ENCODE data around the gene IL1RAP.
"Not testable (repeated sequence)": the region's sequence is repeated elsewhere in the genome, so short reads cannot be mapped to it uniquely, and the experiment has no call there.

The IL1RAP gene

DNA sequence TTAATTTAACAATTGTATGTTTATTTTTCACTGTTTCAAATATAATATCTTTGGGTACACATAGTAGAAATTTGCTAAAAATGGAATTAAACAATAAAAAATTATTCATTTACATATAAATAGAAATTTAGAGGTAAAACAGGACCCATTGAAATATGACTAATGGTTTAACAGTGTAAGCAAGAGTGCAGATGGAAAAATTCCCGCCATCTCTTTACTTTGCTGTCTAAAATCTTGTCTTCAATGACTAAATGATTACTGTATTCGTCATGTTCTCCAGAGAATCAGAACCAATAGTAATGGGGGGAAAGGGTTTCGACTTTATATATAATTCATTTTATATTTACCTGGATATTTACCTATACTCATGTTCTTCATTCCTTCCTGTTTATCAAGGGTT lies 163.1 kb downstream of the IL1RAP start (continued):
- TF ChIP-seq CSDC2 (CRISPR knock-in tag; IDR thresholded peaks at IDR 0.05) (no peak), TCF4 (CRISPR knock-in tag; IDR thresholded peaks at IDR 0.05; ENCODE audit: borderline replicate concordance) (no peak)

DNA sequence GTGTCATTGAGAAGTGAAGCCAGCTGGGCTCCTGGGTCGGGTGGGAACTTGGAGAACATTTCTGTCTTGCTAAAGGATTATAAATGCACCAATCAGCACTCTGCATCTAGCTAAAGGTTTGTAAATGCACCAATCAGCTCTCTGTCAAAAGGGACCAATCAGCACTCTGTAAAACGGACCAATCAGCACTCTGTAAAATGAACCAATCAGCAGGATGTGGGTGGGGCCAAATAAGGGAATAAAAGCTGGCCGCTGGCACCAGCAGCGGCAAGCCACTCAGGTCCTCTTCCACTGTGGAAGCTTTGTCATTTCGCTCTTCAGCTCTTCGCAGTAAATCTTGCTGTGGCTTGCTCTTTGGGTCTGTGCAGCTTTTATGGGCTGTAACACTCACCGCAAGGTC lies 164.0 kb downstream of the IL1RAP start:
- ATAC-seq = not testable (repeated sequence)

DNA sequence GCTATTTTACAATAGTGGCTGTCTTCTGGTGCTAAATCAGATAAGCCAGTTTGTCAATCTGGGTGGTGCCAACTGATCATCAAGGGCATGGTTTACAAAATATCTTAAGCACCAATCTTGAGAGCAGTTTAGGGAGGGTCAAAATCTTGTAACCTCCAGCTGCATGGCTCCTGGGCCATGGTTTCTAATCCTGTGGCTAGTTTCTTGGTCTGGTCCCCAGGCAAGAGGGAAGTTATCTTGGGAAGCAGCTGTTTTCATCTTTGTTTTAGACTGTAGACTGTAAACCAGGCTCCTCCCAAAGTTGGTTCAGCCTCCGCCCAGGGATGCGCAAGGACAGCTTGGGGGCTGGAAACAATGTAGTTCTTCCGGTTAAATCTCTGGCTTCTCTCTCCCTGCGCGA lies 166.8 kb downstream of the IL1RAP start:
- ATAC-seq = no peak
- TF ChIP-seq ISL1 (CRISPR knock-in tag; IDR thresholded peaks at IDR 0.05) (no peak), ZC3H10 (CRISPR knock-in tag; IDR thresholded peaks at IDR 0.05) (no peak), TOX (CRISPR knock-in tag; IDR thresholded peaks at IDR 0.05; ENCODE audit: borderline replicate concordance) (no peak), BACH2 (CRISPR knock-in tag; IDR thresholded peaks at IDR 0.05; ENCODE audit: borderline replicate concordance) (no peak), PPARA (CRISPR knock-in tag; IDR thresholded peaks at IDR 0.05; ENCODE audit: borderline replicate concordance) (no peak)
- TF ChIP-seq, protein P1, sequence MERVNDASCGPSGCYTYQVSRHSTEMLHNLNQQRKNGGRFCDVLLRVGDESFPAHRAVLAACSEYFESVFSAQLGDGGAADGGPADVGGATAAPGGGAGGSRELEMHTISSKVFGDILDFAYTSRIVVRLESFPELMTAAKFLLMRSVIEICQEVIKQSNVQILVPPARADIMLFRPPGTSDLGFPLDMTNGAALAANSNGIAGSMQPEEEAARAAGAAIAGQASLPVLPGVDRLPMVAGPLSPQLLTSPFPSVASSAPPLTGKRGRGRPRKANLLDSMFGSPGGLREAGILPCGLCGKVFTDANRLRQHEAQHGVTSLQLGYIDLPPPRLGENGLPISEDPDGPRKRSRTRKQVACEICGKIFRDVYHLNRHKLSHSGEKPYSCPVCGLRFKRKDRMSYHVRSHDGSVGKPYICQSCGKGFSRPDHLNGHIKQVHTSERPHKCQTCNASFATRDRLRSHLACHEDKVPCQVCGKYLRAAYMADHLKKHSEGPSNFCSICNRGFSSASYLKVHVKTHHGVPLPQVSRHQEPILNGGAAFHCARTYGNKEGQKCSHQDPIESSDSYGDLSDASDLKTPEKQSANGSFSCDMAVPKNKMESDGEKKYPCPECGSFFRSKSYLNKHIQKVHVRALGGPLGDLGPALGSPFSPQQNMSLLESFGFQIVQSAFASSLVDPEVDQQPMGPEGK (CRISPR knock-in tag; IDR thresholded peaks at IDR 0.05; ENCODE audit: borderline replicate concordance) = no peak
- TF ChIP-seq, protein P2, sequence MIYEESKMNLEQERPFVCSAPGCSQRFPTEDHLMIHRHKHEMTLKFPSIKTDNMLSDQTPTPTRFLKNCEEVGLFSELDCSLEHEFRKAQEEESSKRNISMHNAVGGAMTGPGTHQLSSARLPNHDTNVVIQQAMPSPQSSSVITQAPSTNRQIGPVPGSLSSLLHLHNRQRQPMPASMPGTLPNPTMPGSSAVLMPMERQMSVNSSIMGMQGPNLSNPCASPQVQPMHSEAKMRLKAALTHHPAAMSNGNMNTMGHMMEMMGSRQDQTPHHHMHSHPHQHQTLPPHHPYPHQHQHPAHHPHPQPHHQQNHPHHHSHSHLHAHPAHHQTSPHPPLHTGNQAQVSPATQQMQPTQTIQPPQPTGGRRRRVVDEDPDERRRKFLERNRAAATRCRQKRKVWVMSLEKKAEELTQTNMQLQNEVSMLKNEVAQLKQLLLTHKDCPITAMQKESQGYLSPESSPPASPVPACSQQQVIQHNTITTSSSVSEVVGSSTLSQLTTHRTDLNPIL (CRISPR knock-in tag; IDR thresholded peaks at IDR 0.05; ENCODE audit: low read depth) = no peak
- TF ChIP-seq, protein P3, sequence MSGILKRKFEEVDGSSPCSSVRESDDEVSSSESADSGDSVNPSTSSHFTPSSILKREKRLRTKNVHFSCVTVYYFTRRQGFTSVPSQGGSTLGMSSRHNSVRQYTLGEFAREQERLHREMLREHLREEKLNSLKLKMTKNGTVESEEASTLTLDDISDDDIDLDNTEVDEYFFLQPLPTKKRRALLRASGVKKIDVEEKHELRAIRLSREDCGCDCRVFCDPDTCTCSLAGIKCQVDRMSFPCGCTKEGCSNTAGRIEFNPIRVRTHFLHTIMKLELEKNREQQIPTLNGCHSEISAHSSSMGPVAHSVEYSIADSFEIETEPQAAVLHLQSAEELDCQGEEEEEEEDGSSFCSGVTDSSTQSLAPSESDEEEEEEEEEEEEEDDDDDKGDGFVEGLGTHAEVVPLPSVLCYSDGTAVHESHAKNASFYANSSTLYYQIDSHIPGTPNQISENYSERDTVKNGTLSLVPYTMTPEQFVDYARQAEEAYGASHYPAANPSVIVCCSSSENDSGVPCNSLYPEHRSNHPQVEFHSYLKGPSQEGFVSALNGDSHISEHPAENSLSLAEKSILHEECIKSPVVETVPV (CRISPR knock-in tag; IDR thresholded peaks at IDR 0.05) = no peak

DNA sequence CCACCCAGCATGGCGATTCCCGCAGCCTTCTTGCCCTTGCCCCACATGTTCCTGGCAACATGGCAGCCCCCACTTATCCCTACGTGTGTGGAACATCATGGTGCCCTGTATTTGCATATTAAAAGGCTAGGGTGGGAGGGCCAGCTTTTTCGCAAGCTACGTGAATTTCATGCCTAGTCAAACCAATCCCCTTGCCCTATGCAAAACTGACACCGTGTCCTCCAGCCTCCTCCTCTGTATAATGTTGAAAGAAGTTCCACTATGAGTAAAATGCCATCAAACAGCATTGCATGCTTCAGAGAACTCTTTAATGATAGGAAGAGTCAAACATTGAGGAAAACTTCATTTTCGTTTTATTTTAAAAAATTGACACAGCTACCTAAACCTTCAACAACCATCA lies 170.9 kb downstream of the IL1RAP start:
- ATAC-seq = no peak

More for the DNA sequence above, 170.9 kb downstream of the IL1RAP start:
- TF ChIP-seq ZNF70 (CRISPR knock-in tag; IDR thresholded peaks at IDR 0.05) = no peak
- no peak for TF ChIP-seq SNAI2 (CRISPR knock-in tag; IDR thresholded peaks at IDR 0.05)
- TF ChIP-seq ZNF565 (CRISPR knock-in tag; conservative IDR thresholded peaks at IDR 0.05; ENCODE audit: low read depth) = no peak
- TF ChIP-seq, protein P3 (CRISPR knock-in tag; IDR thresholded peaks at IDR 0.05) = no peak
- TF ChIP-seq, protein P4, sequence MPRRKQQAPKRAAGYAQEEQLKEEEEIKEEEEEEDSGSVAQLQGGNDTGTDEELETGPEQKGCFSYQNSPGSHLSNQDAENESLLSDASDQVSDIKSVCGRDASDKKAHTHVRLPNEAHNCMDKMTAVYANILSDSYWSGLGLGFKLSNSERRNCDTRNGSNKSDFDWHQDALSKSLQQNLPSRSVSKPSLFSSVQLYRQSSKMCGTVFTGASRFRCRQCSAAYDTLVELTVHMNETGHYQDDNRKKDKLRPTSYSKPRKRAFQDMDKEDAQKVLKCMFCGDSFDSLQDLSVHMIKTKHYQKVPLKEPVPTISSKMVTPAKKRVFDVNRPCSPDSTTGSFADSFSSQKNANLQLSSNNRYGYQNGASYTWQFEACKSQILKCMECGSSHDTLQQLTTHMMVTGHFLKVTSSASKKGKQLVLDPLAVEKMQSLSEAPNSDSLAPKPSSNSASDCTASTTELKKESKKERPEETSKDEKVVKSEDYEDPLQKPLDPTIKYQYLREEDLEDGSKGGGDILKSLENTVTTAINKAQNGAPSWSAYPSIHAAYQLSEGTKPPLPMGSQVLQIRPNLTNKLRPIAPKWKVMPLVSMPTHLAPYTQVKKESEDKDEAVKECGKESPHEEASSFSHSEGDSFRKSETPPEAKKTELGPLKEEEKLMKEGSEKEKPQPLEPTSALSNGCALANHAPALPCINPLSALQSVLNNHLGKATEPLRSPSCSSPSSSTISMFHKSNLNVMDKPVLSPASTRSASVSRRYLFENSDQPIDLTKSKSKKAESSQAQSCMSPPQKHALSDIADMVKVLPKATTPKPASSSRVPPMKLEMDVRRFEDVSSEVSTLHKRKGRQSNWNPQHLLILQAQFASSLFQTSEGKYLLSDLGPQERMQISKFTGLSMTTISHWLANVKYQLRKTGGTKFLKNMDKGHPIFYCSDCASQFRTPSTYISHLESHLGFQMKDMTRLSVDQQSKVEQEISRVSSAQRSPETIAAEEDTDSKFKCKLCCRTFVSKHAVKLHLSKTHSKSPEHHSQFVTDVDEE (CRISPR knock-in tag; IDR thresholded peaks at IDR 0.05) = no peak
- TF ChIP-seq, protein P1 (CRISPR knock-in tag; IDR thresholded peaks at IDR 0.05; ENCODE audit: borderline replicate concordance) = no peak
- TF ChIP-seq PPARA (CRISPR knock-in tag; IDR thresholded peaks at IDR 0.05; ENCODE audit: borderline replicate concordance) = no peak
- no peak for TF ChIP-seq ESRRG (CRISPR knock-in tag; IDR thresholded peaks at IDR 0.05)
- no peak for TF ChIP-seq BACH2 (CRISPR knock-in tag; IDR thresholded peaks at IDR 0.05; ENCODE audit: borderline replicate concordance)
- TF ChIP-seq TCF4 (CRISPR knock-in tag; IDR thresholded peaks at IDR 0.05; ENCODE audit: borderline replicate concordance) = no peak
- no peak for TF ChIP-seq ZFP3 (CRISPR knock-in tag; IDR thresholded peaks at IDR 0.05)
- TF ChIP-seq, protein P2 (CRISPR knock-in tag; IDR thresholded peaks at IDR 0.05; ENCODE audit: low read depth) = no peak

Measured in SK-N-SH treated with all-trans-retinoic acid at 6 μM for 48 hours (cell line).